Activated T-cell treated with anti-CD3 and anti-CD28 coated beads, Interleukin-2, amount 50 U/mL, for 24 hours (primary cell): ENCODE measurements around the gene SP140.
"Not testable (repeated sequence)": the region's sequence is repeated elsewhere in the genome, so short reads cannot be mapped to it uniquely, and the experiment has no call there.

Experiments
- DNase-seq: peaks from one replicate; pipeline ENCODE4 v3.0.0-alpha.2; 2020
- H3K27ac Mint-ChIP-seq: 2 replicates; pipeline ENCODE4 v1.8.0; 2020; ENCODE audit warnings: mild to moderate bottlenecking, mixed read lengths
- H3K27me3 Mint-ChIP-seq: 2 replicates; pipeline ENCODE4 v1.8.0; 2020; ENCODE audit warnings: mixed read lengths
- H3K36me3 Mint-ChIP-seq: 2 replicates; pipeline ENCODE4 v1.8.0; 2020; ENCODE audit warnings: low read depth, mixed read lengths
- H3K4me1 Mint-ChIP-seq: 2 replicates; pipeline ENCODE4 v1.8.0; 2020; ENCODE audit warnings: low read depth, mixed read lengths
- H3K4me3 Mint-ChIP-seq: 2 replicates; pipeline ENCODE4 v1.8.0; 2020; ENCODE audit warnings: mild to moderate bottlenecking, moderate library complexity, mixed read lengths
- H3K9me3 Mint-ChIP-seq: 2 replicates; pipeline ENCODE4 v1.8.0; 2020; ENCODE audit warnings: mixed read lengths

SP140 gene

DNA sequence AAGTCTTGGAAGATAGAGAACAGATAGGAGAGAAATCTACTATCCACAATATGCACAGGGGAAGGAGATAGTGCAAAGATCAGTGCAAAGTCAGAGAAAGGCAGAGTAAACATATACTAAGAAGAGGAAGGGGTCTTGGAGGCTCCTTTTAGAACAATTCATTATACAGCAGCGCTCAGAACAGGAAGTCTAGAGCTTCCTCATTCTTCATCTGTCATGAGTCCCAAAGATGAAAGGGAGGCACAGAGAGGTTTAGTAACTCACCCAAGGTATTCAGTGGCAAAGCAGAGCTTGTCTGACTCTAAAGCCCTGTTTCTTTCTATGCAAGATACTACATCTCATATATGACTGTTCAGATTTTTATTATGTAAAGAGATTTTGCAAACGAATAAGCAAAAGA lies 7.1 kb upstream of the SP140 start:
- Mint-ChIP-seq H3K36me3 (peaks cover 30% of the 10 kb centered on the region), H3K27me3 (no peaks in the 10 kb centered on the region), H3K4me1 (peaks cover 67% of the 10 kb centered on the region), H3K27ac (peak overlapping the region; percentile 82), H3K9me3 (no peaks in the 10 kb centered on the region), H3K4me3 (peak overlapping the region; percentile 94)
- DNase-seq, result no peak

DNA sequence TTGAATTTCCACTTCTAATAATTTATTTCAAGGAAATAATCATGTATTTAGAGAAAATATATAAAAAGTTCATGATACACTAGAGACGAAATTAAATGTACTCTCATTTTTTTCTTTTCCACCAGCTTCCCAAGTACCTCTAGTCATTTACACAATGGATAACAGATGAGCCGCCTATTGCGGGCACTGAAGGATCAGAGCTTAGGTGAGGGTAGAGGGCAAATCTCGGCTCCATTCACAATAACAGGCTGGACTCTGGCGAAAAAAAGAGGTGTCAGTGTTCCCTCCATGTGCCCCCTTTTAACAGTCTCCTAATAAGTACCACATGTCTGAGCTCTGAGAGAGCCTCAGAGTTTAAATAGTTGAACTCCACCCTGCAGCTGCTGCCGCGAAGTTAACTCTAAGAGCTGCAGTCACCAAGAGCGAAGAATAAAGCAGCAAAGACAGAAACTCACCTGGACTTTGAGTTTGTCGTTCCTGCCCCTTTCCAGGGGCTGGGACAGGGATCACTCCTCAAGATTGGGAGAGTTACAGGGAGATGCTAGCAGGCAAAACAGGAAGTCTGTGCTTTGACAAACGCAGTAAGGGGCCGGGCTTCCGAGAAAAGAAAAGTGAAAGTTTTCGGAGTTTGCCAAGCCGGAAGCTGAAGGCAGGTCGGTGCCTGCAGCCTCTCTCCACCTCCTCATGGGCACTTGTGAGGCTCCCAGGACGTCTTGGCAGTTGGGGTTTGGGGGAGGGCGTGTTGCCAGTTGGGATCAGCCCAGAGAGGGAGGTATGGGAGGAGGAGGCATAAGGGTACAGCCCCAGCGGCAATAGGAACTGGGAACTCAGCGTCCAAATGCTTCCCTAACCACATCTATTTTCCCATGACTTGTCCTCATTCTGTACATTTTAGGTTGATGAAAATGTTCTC lies 5.9 kb upstream of the SP140 start, which contains the start of gene SP110:
Gene SP110, minus strand, starts transcription at position 566 of the 913 bp plus-strand sequence. CDS start 3,057 bp downstream, outside the sequence.
- H3K27me3 Mint-ChIP-seq, result no peaks in the 10 kb centered on the region
- H3K27ac Mint-ChIP-seq, result peak within 1 kb of the TSS; percentile 98
- H3K4me3 Mint-ChIP-seq, result peak within 1 kb of the TSS; percentile 94
- peaks cover 71% of the 10 kb centered on the region for H3K4me1 Mint-ChIP-seq
- H3K36me3 Mint-ChIP-seq, result peaks cover 30% of the 10 kb centered on the region
- DNase-seq, result peak; percentile 83
- H3K9me3 Mint-ChIP-seq, result no peaks in the 10 kb centered on the region

- H3K27ac Mint-ChIP-seq, result peak overlapping the region; percentile 98
- peak overlapping the region; percentile 94 for H3K4me3 Mint-ChIP-seq
- H3K27me3 Mint-ChIP-seq, result no peaks in the 10 kb centered on the region
- H3K36me3 Mint-ChIP-seq, result peaks cover 36% of the 10 kb centered on the region
- DNase-seq, result no peak
- no peaks in the 10 kb centered on the region for H3K9me3 Mint-ChIP-seq
- H3K4me1 Mint-ChIP-seq, result peaks cover 75% of the 10 kb centered on the region
These were observed 5.1 kb upstream of the SP140 start for GRCh38 chr2:230220347-230220969.

DNA sequence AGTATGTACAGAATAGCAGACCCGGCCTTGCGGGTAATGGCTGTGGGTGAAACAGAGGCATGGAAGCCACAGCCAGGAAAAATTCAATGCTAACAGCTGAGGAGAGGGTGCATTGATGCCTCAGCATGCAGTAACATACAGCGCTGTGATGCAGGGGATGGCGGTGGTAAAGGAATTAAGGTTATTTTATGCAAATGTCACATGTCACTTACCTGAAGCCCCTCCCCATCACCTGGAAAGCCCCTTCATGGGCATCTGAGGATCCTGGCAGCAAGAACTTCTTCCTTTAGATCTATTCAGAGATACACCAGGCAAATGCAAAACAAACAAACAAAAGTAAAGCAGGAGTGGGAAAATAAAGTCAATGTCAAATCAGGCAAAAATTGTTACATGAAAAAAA lies 4.0 kb upstream of the SP140 start:
- Mint-ChIP-seq H3K4me1 (peaks cover 69% of the 10 kb centered on the region), H3K27ac (peak overlapping the region; percentile 66), H3K9me3 (no peaks in the 10 kb centered on the region), H3K36me3 (peaks cover 45% of the 10 kb centered on the region), H3K27me3 (no peaks in the 10 kb centered on the region), H3K4me3 (no peak overlapping the region)
- DNase-seq, result no peak

DNA sequence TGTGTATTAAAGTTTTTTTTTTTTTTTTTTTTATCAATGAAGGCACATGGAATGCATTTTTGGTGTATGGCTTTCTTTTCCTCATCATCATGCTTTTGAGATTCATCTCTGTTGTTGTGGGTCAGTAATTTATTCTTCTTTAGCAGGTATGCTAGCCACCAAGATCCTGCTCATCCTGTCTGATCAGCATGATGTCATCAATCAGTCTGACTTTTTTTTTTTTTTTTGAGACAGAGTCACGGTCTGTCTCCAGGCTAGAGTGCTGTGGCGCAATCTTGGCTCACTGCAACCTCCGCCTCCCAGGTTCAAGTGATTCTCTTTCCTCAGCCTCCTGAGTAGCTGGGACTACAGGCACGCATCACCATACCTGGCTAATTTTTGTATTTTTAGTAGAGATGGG lies 2.7 kb upstream of the SP140 start:
- not testable (repeated sequence) for H3K9me3 Mint-ChIP-seq, H3K27me3 Mint-ChIP-seq, DNase-seq, H3K4me3 Mint-ChIP-seq
- Mint-ChIP-seq H3K27ac (peak overlapping the region; percentile 61), H3K36me3 (peaks cover 46% of the 10 kb centered on the region), H3K4me1 (peaks cover 65% of the 10 kb centered on the region)

DNA sequence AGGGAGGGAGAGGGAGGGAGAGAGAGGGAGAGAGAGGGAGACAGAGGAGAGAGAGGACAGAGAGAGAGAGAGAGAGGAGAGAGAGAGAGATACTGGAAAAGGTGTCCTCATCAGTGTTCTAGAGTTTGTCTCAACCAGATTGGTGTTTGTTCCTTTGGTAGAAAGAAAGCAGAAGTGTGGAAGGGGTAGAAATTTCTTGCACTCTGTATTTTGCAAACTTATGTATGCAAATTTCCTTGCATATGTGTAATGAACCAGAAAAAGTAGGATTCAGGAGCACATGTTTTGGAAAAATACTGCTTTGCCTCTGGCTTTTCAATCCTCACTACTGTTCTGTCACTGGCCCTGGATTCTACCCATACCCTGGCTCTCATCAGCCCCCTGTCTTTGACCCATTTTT lies 1.1 kb upstream of the SP140 start:
- no peak for DNase-seq
- Mint-ChIP-seq H3K4me1 (peaks cover 66% of the 10 kb centered on the region), H3K27me3 (no peaks in the 10 kb centered on the region), H3K4me3 (peak overlapping the region; percentile 91), H3K9me3 (no peaks in the 10 kb centered on the region), H3K27ac (peak overlapping the region; percentile 98), H3K36me3 (peaks cover 45% of the 10 kb centered on the region)

- H3K4me1 Mint-ChIP-seq, result peaks cover 74% of the 10 kb centered on the region
- peak overlapping the region; percentile 98 for H3K27ac Mint-ChIP-seq
- no peaks in the 10 kb centered on the region for H3K27me3 Mint-ChIP-seq
- peaks cover 52% of the 10 kb centered on the region for H3K36me3 Mint-ChIP-seq
- DNase-seq, result no peak
- H3K4me3 Mint-ChIP-seq, result peak overlapping the region; percentile 91
- no peaks in the 10 kb centered on the region for H3K9me3 Mint-ChIP-seq
These were observed 565 bp downstream of the SP140 start for GRCh38 chr2:230226051-230226551.

- Mint-ChIP-seq H3K4me3 (peak overlapping the region; percentile 87), H3K9me3 (no peaks in the 10 kb centered on the region), H3K36me3 (peaks cover 63% of the 10 kb centered on the region), H3K4me1 (peaks cover 78% of the 10 kb centered on the region), H3K27ac (peak overlapping the region; percentile 89), H3K27me3 (no peaks in the 10 kb centered on the region)
- no peak for DNase-seq
These were observed 1.7 kb downstream of the SP140 start for GRCh38 chr2:230227216-230227615.

GRCh38 chr2:230230087-230230486 lies 4.6 kb downstream of the SP140 start:
- Mint-ChIP-seq H3K27ac (peak overlapping the region; percentile 83), H3K4me3 (peak overlapping the region; percentile 87), H3K4me1 (peaks cover 71% of the 10 kb centered on the region), H3K9me3 (no peaks in the 10 kb centered on the region), H3K36me3 (peaks cover 70% of the 10 kb centered on the region), H3K27me3 (no peaks in the 10 kb centered on the region)
- no peak for DNase-seq

- Mint-ChIP-seq H3K27me3 (no peaks in the 10 kb centered on the region), H3K4me1 (peaks cover 72% of the 10 kb centered on the region), H3K9me3 (no peaks in the 10 kb centered on the region), H3K36me3 (peaks cover 70% of the 10 kb centered on the region), H3K27ac (peak overlapping the region; percentile 83), H3K4me3 (peak overlapping the region; percentile 87)
- DNase-seq, result no peak
These were observed 5.1 kb downstream of the SP140 start for GRCh38 chr2:230230496-230231200.

DNA sequence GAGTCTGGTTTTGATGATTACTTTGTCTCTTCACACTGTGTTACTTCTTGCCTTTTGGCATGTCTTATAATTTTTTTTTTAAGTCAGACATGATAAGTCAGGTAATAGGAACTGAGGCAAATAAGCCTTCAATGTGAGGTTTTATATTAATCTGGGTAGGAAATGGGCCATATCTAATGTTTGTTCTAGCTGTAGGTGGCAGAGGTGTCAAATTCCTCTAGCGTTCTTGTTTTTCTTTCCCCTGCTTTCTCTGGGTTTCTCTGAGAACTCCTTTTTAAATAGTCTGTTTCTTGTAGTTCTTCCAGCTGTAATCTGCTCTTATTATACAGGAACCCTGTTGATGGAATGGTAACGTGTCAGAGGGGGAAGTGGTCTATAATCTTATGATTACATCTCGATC lies 5.7 kb downstream of the SP140 start:
- Mint-ChIP-seq H3K27me3 (no peaks in the 10 kb centered on the region), H3K36me3 (peaks cover 71% of the 10 kb centered on the region), H3K27ac (peak overlapping the region; percentile 83), H3K4me1 (peaks cover 73% of the 10 kb centered on the region), H3K9me3 (no peaks in the 10 kb centered on the region), H3K4me3 (peak overlapping the region; percentile 87)
- DNase-seq, result no peak

DNA sequence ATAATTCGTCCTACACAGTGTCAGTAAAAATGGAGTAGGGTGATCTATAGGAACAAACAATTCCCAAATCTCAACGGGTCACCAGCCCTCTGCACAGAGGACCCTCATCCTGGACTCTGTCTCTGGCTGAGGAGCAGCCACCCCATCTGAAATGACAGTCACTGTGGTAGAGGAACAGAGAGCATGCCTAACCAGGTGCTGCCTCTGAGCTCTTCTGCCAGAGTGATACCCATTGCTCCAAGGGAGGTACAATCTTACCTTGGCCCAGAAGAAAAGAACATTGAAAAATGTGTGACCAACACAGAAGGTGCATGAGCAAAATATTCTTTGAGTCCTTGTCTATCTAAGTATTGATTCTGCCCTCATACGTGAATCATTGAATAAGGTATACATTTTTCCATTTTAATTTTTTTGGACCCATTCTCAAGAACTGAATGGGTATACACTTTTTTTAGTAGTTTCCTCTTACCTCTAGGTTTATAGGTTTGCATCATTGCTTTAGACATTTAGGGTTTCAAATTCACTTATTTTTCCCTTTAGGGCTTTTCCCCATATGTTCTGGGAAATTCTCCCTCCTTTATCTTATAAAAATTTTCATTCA lies 8.7 kb downstream of the SP140 start:
- Mint-ChIP-seq H3K4me3 (peak overlapping the region; percentile 58), H3K9me3 (no peaks in the 10 kb centered on the region), H3K27ac (peak overlapping the region; percentile 95), H3K36me3 (peaks cover 80% of the 10 kb centered on the region), H3K4me1 (peaks cover 59% of the 10 kb centered on the region), H3K27me3 (no peaks in the 10 kb centered on the region)
- no peak for DNase-seq

DNA sequence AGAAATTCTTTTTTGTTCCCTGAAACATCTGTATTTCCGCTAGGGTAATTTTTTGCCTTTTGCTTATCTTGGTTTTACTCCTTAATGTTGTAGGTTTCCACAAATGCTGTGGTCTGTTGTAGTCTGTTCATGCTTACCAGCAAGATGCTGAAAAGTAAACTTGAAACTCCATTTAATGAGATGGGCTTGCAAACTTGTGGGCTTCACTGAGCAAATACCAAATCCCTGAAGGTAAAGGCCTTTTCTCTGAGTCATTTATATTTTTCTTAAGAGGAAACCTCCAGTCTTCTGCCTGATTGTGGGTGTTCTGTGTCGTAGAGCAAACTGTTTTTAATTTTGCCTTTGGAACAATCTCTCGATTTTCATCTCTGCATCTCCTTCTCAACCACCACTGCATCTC lies 9.3 kb downstream of the SP140 start:
- Mint-ChIP-seq H3K27me3 (no peaks in the 10 kb centered on the region), H3K4me3 (peak overlapping the region; percentile 58), H3K27ac (peak overlapping the region; percentile 95), H3K9me3 (no peaks in the 10 kb centered on the region), H3K36me3 (peaks cover 78% of the 10 kb centered on the region), H3K4me1 (peaks cover 53% of the 10 kb centered on the region)
- no peak for DNase-seq

DNA sequence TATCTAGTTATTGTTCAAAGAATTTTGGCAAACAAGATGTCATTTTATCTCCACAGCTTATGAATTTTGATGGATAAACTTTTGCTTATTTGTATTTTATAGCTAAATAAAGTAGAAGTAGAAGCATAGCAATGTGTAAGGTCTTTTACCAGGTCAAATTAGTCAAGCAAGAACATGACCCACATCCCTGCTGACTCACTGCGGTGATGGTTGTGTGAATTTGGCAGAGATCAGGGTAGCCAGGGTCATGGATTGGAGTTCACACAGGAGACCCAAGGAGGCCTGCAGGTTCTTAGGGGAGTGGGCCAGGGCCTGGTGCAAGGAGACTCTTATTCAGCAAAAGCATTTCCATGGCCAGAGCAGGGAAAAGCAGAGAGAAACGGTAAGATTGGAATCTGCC lies 18.7 kb downstream of the SP140 start:
- Mint-ChIP-seq H3K36me3 (peaks cover 40% of the 10 kb centered on the region), H3K27me3 (no peaks in the 10 kb centered on the region), H3K4me1 (no peaks in the 10 kb centered on the region), H3K9me3 (no peaks in the 10 kb centered on the region), H3K4me3 (no peak overlapping the region), H3K27ac (no peak overlapping the region)
- DNase-seq, result no peak
